ELR (cell line): ENCODE data around the gene CARD6.
"Not testable (repeated sequence)": the region's sequence is repeated elsewhere in the genome, so short reads cannot be mapped to it uniquely, and the experiment has no call there.

ENCODE experiments used
- DNase-seq: peaks from one replicate; pipeline ENCODE4 v3.0.0-alpha.2; 2015; ENCODE audit warnings: low read depth

Gene CARD6, protein sequence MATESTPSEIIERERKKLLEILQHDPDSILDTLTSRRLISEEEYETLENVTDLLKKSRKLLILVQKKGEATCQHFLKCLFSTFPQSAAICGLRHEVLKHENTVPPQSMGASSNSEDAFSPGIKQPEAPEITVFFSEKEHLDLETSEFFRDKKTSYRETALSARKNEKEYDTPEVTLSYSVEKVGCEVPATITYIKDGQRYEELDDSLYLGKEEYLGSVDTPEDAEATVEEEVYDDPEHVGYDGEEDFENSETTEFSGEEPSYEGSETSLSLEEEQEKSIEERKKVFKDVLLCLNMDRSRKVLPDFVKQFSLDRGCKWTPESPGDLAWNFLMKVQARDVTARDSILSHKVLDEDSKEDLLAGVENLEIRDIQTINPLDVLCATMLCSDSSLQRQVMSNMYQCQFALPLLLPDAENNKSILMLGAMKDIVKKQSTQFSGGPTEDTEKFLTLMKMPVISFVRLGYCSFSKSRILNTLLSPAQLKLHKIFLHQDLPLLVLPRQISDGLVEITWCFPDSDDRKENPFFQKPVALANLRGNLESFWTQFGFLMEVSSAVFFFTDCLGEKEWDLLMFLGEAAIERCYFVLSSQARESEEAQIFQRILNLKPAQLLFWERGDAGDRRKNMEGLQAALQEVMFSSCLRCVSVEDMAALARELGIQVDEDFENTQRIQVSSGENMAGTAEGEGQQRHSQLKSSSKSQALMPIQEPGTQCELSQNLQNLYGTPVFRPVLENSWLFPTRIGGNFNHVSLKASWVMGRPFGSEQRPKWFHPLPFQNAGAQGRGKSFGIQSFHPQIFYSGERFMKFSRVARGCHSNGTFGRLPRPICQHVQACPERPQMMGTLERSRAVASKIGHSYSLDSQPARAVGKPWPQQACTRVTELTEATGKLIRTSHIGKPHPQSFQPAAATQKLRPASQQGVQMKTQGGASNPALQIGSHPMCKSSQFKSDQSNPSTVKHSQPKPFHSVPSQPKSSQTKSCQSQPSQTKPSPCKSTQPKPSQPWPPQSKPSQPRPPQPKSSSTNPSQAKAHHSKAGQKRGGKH

DNA sequence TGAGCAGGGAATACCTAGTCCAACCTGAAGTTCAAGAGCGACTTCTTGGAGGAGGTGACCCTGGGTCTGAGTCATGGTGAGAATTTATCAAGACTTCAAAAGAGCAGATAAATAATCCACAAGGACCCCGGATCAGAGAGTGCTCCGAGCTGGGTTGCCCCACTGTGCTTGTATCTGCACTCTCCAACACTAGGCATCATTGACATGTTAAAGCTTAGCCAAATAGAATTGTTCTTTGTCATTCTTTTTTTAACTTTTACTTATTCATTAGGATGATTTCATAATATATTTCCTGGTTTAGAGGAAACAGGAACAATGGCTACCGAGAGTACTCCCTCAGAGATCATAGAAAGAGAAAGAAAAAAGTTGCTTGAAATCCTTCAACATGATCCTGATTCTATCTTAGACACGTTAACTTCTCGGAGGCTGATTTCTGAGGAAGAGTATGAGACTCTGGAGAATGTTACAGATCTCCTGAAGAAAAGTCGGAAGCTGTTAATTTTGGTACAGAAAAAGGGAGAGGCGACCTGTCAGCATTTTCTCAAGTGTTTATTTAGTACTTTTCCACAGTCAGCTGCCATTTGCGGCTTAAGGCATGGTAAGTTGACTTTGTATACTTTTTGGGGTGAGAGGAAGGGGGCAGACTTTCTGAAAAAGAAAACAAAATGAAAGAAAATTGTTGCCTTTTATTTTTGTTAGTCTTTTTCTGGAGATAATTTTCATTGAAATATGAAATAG is at the start of gene CARD6:
CARD6 (plus strand) TSS at position 300 of the 738 bp plus-strand sequence; CDS start at position 316, 16 bp downstream.
- peak; percentile 32 for DNase-seq

DNA sequence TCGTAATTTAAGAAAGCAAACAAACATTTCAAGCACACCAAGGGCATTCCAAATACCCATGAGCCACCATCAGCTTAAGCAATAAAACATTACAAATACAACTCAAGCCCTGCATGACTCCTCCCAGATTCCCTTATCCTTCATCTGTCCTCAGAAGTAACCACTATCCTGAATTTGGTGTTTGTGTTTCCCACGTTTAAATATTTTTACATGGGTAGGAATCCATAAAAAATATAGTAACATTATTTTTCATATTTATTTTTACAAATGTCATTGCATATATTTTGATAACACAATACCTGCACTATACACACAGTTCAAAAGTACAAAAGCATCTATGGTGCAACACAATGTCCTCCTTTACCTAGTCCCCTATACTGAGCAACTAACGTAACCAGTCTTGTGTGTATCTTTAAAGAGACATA is 49.4 kb upstream of the CARD6 start:
- DNase-seq = peak; percentile 2

DNA sequence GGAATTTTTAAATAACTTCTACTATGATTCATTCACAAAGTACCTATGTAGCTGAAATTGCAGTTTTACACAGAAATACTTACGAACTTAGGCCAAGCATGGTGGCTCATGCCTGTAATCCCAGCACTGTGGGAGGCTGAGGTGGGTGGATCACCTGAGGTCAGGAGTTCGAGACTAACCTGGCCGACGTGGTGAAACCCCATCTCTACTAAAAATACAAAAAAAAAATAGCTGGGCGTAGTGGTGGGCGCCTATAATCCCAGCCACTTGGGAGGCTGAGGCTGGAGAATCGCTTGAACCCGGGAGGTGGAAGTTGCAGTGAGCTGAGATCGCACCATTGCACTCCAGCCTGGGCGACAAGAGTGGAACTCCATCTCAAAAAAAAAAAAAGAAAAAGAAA is 48.5 kb upstream of the CARD6 start:
- DNase-seq = not testable (repeated sequence)

DNA sequence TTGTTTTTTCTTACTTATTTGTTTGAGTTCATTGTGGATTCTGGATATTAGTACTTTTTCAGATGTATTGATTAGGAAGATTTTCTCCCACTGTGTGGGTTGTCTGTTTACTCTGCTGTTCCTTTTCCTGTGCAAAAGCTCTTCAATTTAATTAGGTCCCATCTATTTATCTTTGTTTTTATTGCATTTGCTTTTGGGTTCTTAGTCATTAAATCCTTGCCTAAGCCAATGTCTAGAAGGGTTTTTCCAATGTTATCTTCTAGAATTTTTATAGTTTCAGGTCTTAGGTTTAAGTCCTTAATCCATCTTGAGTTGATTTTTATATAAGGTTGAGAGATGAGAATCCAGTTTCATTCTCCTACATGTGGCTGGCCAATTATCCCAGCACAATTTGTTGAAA is 46.8 kb upstream of the CARD6 start:
- DNase-seq = not testable (repeated sequence)

DNA sequence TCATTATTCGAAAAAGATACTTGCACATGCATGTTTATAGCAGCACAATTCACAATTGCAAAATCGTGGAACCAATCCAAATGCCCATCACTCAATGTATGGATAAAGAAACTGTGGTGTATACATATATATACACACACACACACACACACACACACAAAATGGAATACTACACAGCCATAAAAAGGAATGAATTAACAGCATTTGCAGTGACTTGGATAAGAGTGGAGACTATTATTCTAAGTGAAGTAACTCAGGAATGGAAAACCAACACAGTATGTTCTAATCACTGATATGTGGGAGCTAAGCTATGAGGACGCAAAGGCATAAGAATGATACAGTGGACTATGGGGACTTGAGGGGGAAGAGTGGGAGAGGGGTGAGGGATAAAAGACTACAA is 46.3 kb upstream of the CARD6 start:
- not testable (repeated sequence) for DNase-seq

DNA sequence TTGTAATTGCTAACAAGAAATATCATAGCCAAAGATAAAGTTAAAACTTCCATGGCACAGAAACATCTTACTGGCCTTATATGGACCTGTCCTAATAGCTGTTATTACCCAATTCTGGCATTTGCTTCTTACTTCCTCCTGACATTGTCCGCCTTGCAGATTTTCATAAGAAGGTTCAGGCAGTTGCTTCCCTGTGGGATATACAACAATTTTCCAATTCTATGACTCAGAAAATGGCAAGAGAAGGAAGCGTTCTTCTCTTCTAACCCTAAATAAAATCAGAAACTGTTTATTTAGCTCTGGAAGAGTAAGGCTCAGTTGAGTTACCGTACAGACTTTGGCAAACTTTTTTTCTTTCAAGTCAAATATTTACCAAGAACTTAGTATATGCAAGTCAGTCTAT is 44.7 kb upstream of the CARD6 start:
- DNase-seq = peak; percentile 31

DNA sequence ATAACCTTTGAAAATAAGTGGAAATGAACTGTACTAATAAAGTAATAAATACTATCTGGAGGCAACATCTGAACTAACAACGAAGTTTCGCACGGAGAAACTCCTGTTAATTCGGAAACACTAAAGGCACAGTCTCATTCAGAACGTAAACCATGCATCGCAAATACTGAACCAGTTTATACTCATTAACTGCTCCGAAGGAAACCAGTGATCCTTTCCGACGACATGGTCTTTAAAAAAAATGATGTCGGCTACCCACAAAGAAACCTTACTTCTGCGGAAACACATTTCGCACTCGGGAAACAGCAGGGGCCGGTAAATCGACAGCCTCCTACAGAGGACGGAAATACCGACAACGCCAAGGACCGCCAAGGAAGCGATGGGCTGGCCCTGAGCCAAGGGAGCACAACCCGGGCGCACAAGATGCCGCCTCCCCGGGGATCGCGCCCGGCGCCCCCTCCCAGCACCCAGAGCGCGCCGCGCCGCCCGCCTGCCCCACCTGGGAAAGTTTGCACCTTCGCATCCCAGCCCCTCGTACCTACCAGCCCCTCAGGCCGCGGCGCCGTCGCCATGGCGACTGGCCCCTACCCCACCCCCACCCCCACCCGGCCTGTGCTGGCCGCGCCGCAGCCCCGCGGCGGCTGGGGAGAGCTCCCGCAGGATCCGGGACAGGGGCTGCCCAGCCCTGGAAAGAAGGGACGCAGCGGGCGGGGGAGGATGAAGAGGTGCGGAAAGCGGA is 43.7 kb upstream of the CARD6 start:
- DNase-seq = peak; percentile 87

DNA sequence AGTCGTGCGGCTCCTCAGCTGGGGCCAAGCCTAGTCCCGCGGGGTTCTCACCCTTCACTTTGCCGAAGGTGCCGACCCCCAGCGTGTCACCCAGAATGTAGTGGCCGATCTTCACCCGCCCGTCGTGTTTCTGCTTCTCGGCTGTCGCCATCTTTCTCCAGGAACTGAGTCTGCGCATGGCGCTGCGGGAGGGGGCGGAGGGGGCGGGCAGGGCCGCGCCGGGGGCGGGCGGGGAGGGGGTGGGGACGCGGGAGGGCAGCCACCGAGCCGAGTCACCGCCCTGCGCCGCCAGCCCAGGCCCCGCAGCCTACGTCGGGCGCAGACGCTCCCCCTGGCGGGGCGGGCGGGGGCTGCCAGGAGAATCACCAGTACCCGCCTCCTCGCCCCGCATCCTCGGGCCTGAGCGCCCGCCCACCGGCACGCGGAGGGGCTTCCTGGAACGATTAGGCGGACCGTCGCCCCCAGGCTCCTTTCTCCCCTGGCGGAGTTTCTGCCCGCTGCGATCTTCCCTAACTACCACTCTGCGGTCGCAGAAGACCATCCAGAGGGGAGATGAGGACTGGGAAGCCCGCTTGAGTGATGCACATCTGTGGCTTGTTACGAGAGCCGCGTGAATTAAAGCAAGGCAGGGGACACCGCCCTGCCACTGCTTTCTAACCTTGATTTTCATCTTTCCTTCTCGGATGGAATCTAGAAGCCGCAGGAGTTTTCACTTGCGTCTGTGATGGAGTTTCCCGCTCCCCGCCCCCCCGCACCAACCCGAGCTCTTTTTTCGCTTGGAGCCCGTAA is 43.0 kb upstream of the CARD6 start, which contains the start of gene PRKAA1:
PRKAA1 (minus strand) TSS at position 363 of the 789 bp plus-strand sequence; CDS start at position 178, 185 bp downstream.
- DNase-seq = peak; percentile 91

DNA sequence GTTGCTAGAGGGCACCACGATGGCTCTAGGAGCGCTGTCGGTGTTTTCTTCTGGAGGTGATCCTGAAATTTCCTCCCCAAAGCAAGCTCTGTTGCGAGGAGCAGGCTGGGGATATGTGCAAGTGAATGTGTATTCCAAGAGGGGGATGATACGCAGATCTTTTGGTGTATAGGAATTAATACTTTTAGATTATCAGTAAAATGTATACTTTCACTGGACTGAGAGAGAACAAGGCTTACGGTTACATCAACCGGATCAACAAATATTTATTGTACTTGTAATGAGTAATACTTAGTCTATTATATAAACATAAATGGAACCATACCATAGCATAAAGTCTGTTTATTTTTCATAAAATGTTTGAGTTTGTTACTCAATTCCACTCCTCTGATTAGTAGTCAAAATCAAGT is 42.4 kb upstream of the CARD6 start:
- DNase-seq = peak; percentile 83

DNA sequence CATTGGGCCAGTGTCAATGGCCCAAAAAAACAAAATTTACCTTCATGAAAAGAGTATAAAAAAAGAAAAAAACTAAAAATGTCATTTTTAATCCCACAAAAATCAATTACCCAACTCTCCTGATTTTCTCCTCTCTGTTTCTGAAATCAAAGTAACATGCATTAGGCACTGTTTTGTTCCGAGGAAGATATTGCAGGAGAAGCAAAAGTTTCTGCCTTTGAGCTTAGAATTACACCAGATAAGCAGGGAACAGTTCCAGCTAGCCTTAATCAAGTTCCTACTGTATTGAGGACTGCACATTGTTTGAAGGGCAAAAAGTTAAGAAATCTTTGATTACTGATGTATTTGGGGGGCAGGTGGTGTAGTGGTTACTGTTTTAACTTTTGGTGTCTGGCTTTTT is 41.9 kb upstream of the CARD6 start:
- DNase-seq = peak; percentile 30

DNA sequence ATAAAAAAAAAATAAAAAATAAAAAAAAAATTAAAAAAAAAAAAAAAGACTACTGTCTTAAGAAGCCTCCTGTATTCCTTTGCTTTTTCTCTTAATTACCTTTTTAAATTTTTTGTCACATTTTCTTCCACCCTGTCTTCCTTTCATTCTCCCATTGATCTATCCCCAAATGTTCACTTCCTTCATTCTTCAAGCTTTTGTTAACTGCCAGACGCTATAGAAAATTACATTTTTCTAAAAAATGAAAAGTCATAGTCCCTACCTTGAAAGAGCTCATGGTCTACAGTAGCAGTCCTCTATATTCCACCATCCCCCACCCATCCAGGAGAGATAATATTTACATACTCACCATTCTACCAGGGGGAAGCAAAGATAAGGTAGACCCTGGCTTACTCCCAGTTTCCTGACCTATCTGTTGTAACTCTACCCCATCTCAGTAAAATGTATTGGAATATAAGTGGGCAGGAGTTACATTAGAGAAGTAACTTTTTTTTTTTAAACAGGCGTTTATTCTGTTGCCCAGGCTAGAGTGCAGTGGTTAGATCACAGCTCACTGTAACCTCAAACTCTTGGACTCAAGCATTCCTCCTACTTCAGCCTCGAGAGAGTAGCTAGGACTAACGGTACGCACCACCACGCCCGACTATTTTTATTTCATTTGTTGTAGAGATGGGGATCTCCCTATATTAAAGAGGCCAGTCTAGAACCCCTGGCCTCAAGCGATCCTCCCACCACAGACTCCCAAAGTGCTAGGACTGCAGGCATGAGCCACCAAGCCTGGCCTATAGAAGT is 39.2 kb upstream of the CARD6 start:
- no peak for DNase-seq

DNA sequence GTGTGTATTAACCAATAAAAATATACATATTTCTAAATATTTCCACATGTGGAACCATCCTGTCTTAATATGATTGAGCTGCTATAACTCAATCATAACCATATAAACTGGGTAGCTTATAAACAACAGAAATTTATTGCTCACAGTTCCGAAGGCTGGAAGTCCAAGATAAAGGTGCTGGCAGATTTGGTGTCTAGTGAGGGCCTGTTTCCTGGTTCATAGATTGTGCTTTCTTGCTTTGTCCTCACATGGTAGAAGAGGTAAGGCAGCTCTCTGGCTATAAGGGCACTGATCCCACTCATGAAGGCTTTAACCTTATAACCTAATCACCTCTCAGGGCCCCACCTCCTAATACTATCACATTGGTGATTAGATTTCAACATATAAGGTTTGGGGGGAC is 29.0 kb upstream of the CARD6 start:
- DNase-seq = no peak

DNA sequence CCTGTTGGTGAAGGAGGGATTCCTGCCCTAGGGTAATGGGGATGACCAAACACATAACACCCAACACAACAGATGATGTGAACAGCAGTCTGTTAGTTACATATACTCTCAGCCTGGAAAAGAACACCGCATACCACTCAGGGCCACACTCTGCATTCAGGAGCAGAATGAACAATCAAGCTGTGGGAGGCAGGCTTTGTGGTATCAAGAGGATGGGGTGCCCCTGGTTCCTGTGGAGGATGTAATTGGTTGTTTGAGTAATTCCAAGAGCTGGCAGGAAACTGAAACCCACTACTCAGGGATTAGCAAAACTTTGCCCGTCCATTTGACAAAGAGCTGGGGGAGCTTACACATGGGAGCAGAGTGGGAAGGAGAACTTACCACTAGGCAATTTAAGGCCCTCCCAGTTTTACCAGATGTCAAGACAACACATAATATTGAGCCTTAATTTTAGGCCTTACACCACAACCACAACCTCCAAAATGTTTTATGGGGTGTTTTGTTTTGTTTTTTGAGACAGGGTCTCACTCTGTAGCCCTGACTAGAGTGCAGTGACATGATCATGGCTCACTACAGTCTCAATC is 27.4 kb upstream of the CARD6 start:
- DNase-seq = no peak

DNA sequence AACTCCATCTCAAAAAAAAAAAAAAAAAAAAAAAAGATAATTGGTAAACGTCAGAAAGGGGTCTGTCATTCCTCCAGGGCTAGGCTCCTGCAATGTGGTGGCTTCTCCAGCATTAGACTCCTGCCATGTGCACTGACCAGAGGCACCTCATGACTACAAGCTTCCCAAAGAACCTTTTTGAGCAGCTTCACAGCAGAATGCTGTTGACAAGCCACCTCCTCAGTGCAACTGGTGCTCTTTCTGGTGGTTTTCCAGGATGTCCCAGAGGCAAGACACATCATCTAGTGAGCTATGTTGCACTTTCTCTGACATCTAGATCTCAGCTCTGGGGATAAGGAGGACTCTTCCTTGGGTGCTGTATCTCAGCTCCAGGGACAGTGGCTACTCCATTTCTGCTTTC is 17.7 kb upstream of the CARD6 start:
- no peak for DNase-seq

DNA sequence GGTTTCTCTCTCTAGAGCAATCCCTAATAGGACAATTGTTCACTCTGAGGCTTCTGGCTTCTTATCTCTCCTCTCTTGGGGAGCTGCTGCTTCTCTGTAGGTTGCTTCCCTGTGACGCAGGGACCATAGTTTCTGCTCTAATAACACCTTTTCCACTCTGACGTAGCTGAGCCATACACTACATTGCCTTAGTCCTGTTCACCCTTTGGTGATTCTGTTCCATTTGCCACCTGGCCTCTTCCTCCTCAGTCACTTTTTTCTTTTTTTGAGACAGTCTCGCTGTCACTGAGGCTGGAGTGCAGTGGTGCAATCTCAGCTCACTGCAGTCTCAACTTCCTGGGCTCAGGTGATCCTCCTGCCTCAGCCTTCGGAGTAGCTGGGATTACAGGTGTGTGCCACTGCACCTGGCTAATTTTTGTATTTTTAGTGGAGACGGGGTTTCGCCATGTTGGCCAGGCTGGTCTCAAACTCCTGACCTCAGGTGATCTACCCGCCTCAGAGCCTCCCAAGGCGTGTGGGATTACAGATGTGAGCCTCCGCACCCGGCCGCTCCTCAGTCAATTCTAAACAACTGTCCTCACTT is 15.6 kb upstream of the CARD6 start:
- DNase-seq = peak; percentile 50

DNA sequence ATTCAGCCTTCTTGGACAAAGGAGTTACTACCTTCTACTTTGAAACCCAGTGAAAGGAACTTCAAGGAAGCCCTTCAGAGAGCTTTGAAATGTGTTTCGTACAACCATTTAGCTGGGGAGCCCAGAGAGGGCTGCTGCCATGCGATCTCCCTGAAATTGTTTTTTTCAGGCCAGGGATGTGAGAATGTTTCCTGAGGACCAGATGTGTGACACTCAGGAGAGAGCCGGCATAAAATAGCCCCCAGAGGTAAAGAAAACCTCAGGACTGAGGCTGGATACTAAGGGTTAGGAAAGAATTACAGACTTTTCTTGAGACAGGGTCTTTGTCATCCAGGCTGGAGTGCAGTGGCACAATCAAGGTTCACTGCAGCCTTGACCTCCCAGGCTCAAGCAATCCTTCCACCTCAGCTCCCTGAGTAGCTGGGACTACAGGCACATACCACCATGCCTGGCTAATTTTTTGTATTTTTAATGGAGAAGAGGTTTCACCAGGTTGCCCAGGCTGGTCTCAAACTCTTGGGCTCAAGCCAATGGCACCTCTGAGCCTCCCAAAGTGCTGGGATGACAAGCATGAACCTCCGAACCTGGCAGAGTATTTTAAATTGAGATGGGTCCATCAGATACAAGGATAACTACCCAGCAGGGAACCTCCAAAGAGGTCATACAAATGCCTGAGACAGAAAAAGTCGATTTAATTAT is 14.5 kb upstream of the CARD6 start:
- DNase-seq = no peak

DNA sequence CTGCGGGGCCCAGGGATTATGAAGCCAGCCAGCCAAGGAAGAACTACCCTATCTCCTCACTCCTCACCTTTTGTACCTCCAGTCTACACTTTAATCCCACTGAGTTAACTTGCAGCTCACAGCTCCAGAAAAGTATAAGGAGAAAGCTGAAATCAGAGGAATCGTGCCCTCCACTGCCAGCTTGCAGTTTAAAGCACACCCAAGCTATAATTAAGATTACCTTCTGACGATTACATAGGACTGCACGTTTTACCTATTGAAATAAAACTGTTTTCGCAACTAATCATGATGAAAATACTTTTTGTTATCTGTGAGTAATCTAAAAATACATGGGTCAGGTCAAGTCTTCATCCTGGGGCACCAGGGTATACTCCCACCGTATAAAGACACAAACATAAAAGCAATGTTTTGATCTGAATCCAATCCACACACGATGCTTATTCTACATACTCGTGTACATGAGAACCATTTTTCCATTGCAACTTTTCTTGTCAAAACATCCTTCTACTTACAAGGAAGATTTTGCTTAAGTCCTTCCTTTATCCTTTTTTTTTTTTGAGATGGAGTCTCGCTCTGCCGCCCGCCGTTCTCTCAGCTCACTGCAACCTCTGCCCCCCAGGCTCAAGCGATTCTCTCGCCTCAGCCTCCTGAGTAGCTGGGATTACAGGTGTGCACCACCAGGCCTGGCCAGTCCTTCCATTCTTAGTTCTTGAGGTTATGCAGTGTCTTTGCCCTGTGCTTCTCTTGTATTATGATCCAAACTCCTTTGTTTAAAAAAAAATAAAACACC is 13.8 kb upstream of the CARD6 start:
- DNase-seq = no peak
